ENCODE measurements around the gene NOTO.
A peak's percentile ranks its signal among the peaks of the same experiment; 100 is the strongest.

NOTO gene

DNA sequence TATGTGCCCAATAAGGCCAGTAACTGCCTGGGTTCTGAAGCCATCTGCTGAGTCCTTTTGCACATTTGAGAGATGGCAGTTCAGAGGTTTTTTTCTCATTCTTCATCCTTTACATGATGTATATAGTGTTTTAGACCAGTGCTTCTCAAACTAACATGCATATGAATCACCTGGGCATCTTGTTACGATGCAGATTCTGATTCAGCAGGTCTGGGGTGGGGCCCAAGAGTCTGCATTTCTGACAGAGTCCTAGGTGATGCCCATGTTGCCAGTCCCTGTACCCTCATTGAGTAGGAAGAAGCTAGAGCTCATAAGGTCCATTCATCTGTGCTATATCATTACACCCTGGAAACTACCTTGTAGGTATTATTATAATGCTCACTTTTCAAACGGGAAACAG is 15.5 kb downstream of the NOTO start:
- peaks cover 16% of the 10 kb centered on the region; the same call in 1 of the 2 replicates for H3K4me1 ChIP-seq (ENCODE audit: control insufficient read depth, insufficient read depth, low read length)
- H3K4me3 ChIP-seq (ENCODE audit: low read depth, low read length): no peak overlapping the region
- peaks cover 37% of the 10 kb centered on the region for H3K36me3 ChIP-seq (ENCODE audit: control insufficient read depth, insufficient read depth, low read length)
- no peak overlapping the region for H3K9ac ChIP-seq (ENCODE audit: low read depth, low read length)
- no peaks in the 10 kb centered on the region for H3K9me3 ChIP-seq (ENCODE audit: control insufficient read depth, insufficient read depth, low read length)
- H3K27me3 ChIP-seq (ENCODE audit: control insufficient read depth, insufficient read depth, low read length): no peaks in the 10 kb centered on the region
- H3K27ac ChIP-seq (ENCODE audit: low read depth, low read length): no peak overlapping the region

DNA sequence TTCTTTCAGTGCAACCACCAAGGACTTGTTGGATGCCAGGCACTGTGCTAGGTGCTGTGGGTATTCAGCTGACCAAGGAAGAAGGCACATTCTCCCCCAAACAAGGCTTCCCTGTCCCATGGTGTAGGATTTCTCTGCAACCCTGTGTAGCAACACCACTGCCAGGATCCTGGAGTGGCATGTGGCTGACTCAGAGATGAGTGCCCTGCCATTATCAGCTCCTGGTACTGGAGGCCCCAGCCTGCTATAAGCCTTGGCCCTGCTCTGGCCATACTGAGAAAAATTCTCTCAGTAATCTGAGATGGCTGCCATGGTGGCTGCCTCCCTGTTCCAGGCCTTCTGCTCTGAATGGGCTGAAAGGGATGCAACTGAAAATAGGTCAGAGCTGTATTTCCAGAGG is 15.9 kb downstream of the NOTO start:
- Histone ChIP-seq H3K9me3 (ENCODE audit: control insufficient read depth, insufficient read depth, low read length) (no peaks in the 10 kb centered on the region), H3K27ac (ENCODE audit: low read depth, low read length) (no peak overlapping the region), H3K9ac (ENCODE audit: low read depth, low read length) (no peak overlapping the region), H3K36me3 (ENCODE audit: control insufficient read depth, insufficient read depth, low read length) (peaks cover 41% of the 10 kb centered on the region), H3K27me3 (ENCODE audit: control insufficient read depth, insufficient read depth, low read length) (no peaks in the 10 kb centered on the region), H3K4me3 (ENCODE audit: low read depth, low read length) (no peak overlapping the region), H3K4me1 (ENCODE audit: control insufficient read depth, insufficient read depth, low read length) (peaks cover 16% of the 10 kb centered on the region; the same call in 1 of the 2 replicates)

- Histone ChIP-seq H3K27ac (ENCODE audit: low read depth, low read length) (no peak overlapping the region), H3K4me1 (ENCODE audit: control insufficient read depth, insufficient read depth, low read length) (no peaks in the 10 kb centered on the region), H3K9ac (ENCODE audit: low read depth, low read length) (no peak overlapping the region), H3K27me3 (ENCODE audit: control insufficient read depth, insufficient read depth, low read length) (no peaks in the 10 kb centered on the region), H3K36me3 (ENCODE audit: control insufficient read depth, insufficient read depth, low read length) (peaks cover 75% of the 10 kb centered on the region), H3K9me3 (ENCODE audit: control insufficient read depth, insufficient read depth, low read length) (no peaks in the 10 kb centered on the region), H3K4me3 (ENCODE audit: low read depth, low read length) (no peak overlapping the region)
Measured at GRCh38 chr2:73223821-73224220, 21.4 kb downstream of the NOTO start.

GRCh38 chr2:73225513-73226360 is 23.4 kb downstream of the NOTO start:
- H3K9me3 ChIP-seq (ENCODE audit: control insufficient read depth, insufficient read depth, low read length): no peaks in the 10 kb centered on the region
- no peaks in the 10 kb centered on the region for H3K4me1 ChIP-seq (ENCODE audit: control insufficient read depth, insufficient read depth, low read length)
- H3K27me3 ChIP-seq (ENCODE audit: control insufficient read depth, insufficient read depth, low read length): no peaks in the 10 kb centered on the region
- H3K36me3 ChIP-seq (ENCODE audit: control insufficient read depth, insufficient read depth, low read length): peaks cover 62% of the 10 kb centered on the region
- no peak overlapping the region for H3K4me3 ChIP-seq (ENCODE audit: low read depth, low read length)
- H3K27ac ChIP-seq (ENCODE audit: low read depth, low read length): no peak overlapping the region
- H3K9ac ChIP-seq (ENCODE audit: low read depth, low read length): no peak overlapping the region

DNA sequence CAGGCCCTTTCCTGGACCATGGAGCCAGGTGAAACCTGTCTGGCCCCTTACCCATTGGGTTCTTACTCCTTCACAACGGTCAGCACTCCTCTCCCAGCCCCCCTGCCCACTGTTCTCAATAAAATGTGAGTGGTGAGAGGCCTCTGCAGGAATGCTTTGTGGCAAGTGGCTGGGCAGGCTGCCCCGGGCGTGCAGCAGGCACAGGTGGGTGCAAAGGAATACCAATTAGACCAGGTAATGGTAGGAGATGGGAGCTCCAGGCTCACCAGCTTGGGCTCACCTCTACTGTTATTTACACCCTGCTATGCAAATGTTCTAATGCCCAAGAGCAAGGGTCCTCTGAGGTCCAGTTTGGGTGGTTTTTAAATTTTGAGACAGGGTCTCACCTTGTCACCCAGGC is 24.7 kb downstream of the NOTO start:
- H3K27ac ChIP-seq (ENCODE audit: low read depth, low read length): no peak overlapping the region
- H3K9me3 ChIP-seq (ENCODE audit: control insufficient read depth, insufficient read depth, low read length): no peaks in the 10 kb centered on the region
- H3K36me3 ChIP-seq (ENCODE audit: control insufficient read depth, insufficient read depth, low read length): peaks cover 48% of the 10 kb centered on the region

GRCh38 chr2:73228631-73229030 is 26.3 kb downstream of the NOTO start:
- Histone ChIP-seq H3K27ac (ENCODE audit: low read depth, low read length) (no peak overlapping the region), H3K36me3 (ENCODE audit: control insufficient read depth, insufficient read depth, low read length) (peaks cover 33% of the 10 kb centered on the region), H3K9ac (ENCODE audit: low read depth, low read length) (no peak overlapping the region), H3K4me3 (ENCODE audit: low read depth, low read length) (no peak overlapping the region), H3K9me3 (ENCODE audit: control insufficient read depth, insufficient read depth, low read length) (no peaks in the 10 kb centered on the region), H3K27me3 (ENCODE audit: control insufficient read depth, insufficient read depth, low read length) (no peaks in the 10 kb centered on the region), H3K4me1 (ENCODE audit: control insufficient read depth, insufficient read depth, low read length) (no peaks in the 10 kb centered on the region)

More for the DNA sequence above, 24.7 kb downstream of the NOTO start:
- H3K27me3 ChIP-seq (ENCODE audit: control insufficient read depth, insufficient read depth, low read length): no peaks in the 10 kb centered on the region
- H3K4me3 ChIP-seq (ENCODE audit: low read depth, low read length): no peak overlapping the region
- no peaks in the 10 kb centered on the region for H3K4me1 ChIP-seq (ENCODE audit: control insufficient read depth, insufficient read depth, low read length)
- no peak overlapping the region for H3K9ac ChIP-seq (ENCODE audit: low read depth, low read length)

GRCh38 chr2:73232403-73233153 is 30.2 kb downstream of the NOTO start:
- Histone ChIP-seq H3K9me3 (ENCODE audit: control insufficient read depth, insufficient read depth, low read length) (no peaks in the 10 kb centered on the region), H3K4me1 (ENCODE audit: control insufficient read depth, insufficient read depth, low read length) (peaks cover 17% of the 10 kb centered on the region), H3K4me3 (ENCODE audit: low read depth, low read length) (peak overlapping the region; percentile 63), H3K36me3 (ENCODE audit: control insufficient read depth, insufficient read depth, low read length) (peaks cover 12% of the 10 kb centered on the region; the same call in 1 of the 2 replicates), H3K27ac (ENCODE audit: low read depth, low read length) (no peak overlapping the region), H3K9ac (ENCODE audit: low read depth, low read length) (no peak overlapping the region), H3K27me3 (ENCODE audit: control insufficient read depth, insufficient read depth, low read length) (no peaks in the 10 kb centered on the region)

GRCh38 chr2:73233154-73233931 is 31.0 kb downstream of the NOTO start, which contains the start of gene PRADC1:
Gene PRADC1 (minus strand): TSS chr2:73233239. CDS start chr2:73233160, 79 bp downstream.
- peak within 1 kb of the TSS; percentile 94 for H3K4me3 ChIP-seq (ENCODE audit: low read depth, low read length)
- H3K4me1 ChIP-seq (ENCODE audit: control insufficient read depth, insufficient read depth, low read length): peaks cover 23% of the 10 kb centered on the region
- H3K27me3 ChIP-seq (ENCODE audit: control insufficient read depth, insufficient read depth, low read length): no peaks in the 10 kb centered on the region
- H3K27ac ChIP-seq (ENCODE audit: low read depth, low read length): peak within 1 kb of the TSS; percentile 88
- H3K9ac ChIP-seq (ENCODE audit: low read depth, low read length): peak within 1 kb of the TSS; percentile 93
- peaks cover 14% of the 10 kb centered on the region for H3K36me3 ChIP-seq (ENCODE audit: control insufficient read depth, insufficient read depth, low read length)
- no peaks in the 10 kb centered on the region for H3K9me3 ChIP-seq (ENCODE audit: control insufficient read depth, insufficient read depth, low read length)

DNA sequence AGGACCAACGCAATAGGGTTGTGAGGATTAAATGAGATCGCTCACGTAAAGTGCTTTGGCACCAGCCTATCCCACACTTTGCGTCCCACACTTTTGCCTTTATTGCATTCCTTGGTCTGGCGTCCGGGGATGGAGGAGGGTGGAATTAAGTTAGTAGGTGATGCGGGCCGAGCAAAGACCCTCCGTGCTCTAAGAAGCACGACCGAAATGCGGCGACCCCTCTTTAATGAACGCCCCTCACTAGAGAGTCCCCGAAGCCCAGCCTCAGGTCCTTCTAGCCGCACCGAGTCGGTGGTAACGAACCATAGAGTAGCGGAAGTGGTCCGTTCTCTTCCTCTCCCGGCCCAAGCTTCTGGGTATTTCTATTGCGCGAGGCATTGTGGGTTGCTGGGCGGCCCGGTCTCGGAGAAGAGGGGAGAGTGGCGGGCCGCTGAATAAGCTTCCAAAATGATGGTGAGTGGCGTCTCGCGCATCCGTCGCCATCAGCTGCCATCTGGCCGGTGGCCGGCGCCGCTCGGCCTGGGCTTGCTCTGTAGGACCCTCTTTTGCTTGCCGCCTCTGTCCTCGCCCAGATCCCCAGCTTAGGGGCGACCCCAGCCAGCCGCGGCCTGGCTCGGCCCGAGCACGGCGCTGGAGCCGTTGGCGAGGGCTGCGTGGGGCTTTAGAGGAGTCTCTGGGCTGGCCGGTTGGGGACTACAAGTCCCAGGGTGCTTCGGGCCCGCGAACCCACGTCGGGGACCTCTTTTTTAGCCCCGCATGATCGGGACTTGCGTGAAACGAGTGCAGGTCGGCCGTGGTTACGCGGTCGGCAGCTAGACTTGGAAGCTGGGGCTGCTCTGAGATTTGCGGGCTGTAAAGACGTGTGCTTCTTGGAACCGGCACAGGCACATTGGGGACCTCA is 31.8 kb downstream of the NOTO start, which contains the start of gene CCT7:
CCT7 (plus strand) TSS at position 377 of the 901 bp plus-strand sequence; CDS start at position 448, 71 bp downstream.
- peak within 1 kb of the TSS; percentile 94 for H3K4me3 ChIP-seq (ENCODE audit: low read depth, low read length)
- H3K4me1 ChIP-seq (ENCODE audit: control insufficient read depth, insufficient read depth, low read length): peaks cover 28% of the 10 kb centered on the region
- peak within 1 kb of the TSS; percentile 88 for H3K27ac ChIP-seq (ENCODE audit: low read depth, low read length)
- peak within 1 kb of the TSS; percentile 93 for H3K9ac ChIP-seq (ENCODE audit: low read depth, low read length)
- no peaks in the 10 kb centered on the region for H3K27me3 ChIP-seq (ENCODE audit: control insufficient read depth, insufficient read depth, low read length)
- peaks cover 23% of the 10 kb centered on the region for H3K36me3 ChIP-seq (ENCODE audit: control insufficient read depth, insufficient read depth, low read length)
- H3K9me3 ChIP-seq (ENCODE audit: control insufficient read depth, insufficient read depth, low read length): no peaks in the 10 kb centered on the region

All from HUES48 (cell line).